ENCODE measurements around the gene SGMS1. TPM values are rescaled to one million over a fixed set of nuclear protein-coding genes. Genes with fewer than 3 reads are reported as not detected.

The SGMS1 gene
- total RNA-seq, 2 donors from 2014 or later: 32.5 to 35.9 TPM

DNA sequence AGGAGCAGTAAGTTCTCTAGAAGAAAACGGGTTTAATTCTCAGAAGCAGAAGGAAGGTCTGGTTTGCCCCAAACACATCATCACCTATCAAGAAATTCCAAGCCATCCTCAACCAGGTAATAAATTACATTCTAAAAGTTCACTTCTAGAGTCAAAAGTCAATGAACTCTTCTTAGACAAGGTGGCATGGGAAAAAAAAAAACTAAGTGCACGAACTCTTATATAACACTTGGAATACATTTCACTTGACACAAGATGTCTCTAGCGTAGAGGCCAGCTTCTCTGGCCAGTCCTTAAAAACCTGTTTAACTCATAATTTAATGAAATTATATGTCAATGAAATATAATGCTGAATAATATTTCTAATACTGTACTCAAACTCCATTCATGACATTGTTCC lies 200.3 kb downstream of the SGMS1 start:
- Histone ChIP-seq H3K27ac (no peak overlapping the region), H3K4me3 (no peak overlapping the region), H3K27me3 (no peaks in the 10 kb centered on the region), H3K9me3 (no peaks in the 10 kb centered on the region), H3K4me1 (peaks cover 0 to 7% of the 10 kb centered on the region in 2 donors), H3K36me3 (no peaks in the 10 kb centered on the region)
- DNase-seq (ENCODE audit: low spot score): no peak
- TF ChIP-seq, protein P1, sequence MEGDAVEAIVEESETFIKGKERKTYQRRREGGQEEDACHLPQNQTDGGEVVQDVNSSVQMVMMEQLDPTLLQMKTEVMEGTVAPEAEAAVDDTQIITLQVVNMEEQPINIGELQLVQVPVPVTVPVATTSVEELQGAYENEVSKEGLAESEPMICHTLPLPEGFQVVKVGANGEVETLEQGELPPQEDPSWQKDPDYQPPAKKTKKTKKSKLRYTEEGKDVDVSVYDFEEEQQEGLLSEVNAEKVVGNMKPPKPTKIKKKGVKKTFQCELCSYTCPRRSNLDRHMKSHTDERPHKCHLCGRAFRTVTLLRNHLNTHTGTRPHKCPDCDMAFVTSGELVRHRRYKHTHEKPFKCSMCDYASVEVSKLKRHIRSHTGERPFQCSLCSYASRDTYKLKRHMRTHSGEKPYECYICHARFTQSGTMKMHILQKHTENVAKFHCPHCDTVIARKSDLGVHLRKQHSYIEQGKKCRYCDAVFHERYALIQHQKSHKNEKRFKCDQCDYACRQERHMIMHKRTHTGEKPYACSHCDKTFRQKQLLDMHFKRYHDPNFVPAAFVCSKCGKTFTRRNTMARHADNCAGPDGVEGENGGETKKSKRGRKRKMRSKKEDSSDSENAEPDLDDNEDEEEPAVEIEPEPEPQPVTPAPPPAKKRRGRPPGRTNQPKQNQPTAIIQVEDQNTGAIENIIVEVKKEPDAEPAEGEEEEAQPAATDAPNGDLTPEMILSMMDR (IDR thresholded peaks at IDR 0.05): no peak

DNA sequence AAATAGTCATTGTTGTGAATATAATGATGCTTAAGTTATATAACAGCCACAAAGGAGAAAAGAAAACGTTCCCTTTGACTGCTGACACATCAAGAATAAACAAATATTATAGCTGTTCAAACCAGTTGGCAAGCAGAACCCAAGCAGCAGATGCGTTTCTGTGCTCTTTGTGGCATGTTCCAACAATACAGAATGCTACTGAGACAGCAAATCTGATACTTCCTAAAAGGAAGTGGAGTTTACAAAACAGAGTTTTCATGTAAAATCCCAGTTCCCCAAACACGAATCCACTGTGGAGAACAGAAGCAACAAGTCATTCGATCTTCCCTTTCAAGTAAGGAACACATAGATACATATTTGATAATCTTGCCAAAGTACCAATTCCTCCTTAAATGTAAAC lies 201.5 kb downstream of the SGMS1 start:
- no peaks in the 10 kb centered on the region for H3K27me3 ChIP-seq
- peaks cover 0 to 12% of the 10 kb centered on the region in 2 donors for H3K4me1 ChIP-seq
- TF ChIP-seq, protein P1 (IDR thresholded peaks at IDR 0.05): no peak
- H3K9me3 ChIP-seq: no peaks in the 10 kb centered on the region
- no peak overlapping the region for H3K4me3 ChIP-seq
- no peaks in the 10 kb centered on the region for H3K36me3 ChIP-seq
- DNase-seq (ENCODE audit: low spot score): no peak
- no peak overlapping the region for H3K27ac ChIP-seq

DNA sequence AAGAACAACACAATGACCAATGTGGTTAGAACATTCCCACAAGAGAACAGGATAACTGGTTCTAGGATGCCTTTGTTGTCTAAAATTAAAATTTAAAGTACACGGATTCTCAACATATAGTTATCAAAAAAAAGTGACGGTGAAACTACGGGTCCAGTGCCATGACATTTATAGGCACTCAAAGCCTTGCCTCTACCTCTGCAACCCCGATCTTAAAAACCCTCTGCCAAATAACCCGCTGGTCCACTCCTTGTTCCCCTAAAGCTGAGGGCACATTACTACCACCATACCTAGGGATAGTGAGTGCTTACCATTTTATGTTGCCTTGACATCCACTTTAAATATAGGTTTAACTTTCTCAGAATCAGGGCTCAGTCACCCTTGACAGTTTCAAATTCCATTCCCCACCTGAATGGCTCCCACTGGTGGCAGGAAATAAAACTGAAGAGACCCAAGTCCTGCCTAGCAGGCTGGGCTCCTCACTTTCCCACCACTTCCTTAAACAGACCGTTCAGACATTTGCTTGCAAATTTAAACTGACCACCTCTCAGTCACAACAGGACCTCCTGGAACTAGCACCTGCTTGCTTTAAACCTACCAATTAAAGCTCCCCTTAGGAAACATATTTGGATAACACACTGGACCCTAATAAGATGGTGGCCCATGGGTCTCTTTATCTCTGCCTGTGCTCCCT lies 202.6 kb downstream of the SGMS1 start:
- no peak overlapping the region for H3K4me3 ChIP-seq
- no peaks in the 10 kb centered on the region for H3K27me3 ChIP-seq
- TF ChIP-seq, protein P1 (IDR thresholded peaks at IDR 0.05): peak; percentile 55 to 79
- H3K27ac ChIP-seq: peak overlapping the region in 1 of 2 donors; percentile 6
- H3K9me3 ChIP-seq: no peaks in the 10 kb centered on the region
- DNase-seq (ENCODE audit: low spot score): no peak
- peaks cover 0 to 16% of the 10 kb centered on the region in 2 donors for H3K4me1 ChIP-seq
- H3K36me3 ChIP-seq: no peaks in the 10 kb centered on the region

DNA sequence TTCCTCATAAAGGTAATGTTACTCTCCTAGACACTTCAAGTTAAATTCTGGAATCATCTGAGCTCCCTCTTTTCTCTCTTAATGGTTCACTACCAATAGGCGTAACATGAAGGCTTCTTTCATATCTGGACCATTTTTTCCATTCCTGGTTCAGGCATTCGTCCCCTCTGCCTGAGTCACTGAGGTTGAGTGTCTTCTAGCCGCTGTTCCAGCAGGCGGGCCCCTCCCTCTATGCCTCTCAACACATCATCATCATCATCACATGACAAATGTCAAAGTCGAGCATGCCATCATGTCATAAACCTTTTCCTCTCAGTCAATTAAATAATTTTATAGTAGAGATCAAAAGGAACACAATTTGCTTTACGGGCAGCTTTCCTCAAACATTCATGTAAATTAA lies 203.6 kb downstream of the SGMS1 start:
- TF ChIP-seq, protein P1 (IDR thresholded peaks at IDR 0.05): no peak
- no peaks in the 10 kb centered on the region for H3K27me3 ChIP-seq
- H3K4me1 ChIP-seq: peaks cover 0 to 19% of the 10 kb centered on the region in 2 donors
- H3K27ac ChIP-seq: no peak overlapping the region
- no peak for DNase-seq (ENCODE audit: low spot score)
- no peaks in the 10 kb centered on the region for H3K36me3 ChIP-seq
- H3K4me3 ChIP-seq: no peak overlapping the region
- H3K9me3 ChIP-seq: no peaks in the 10 kb centered on the region

DNA sequence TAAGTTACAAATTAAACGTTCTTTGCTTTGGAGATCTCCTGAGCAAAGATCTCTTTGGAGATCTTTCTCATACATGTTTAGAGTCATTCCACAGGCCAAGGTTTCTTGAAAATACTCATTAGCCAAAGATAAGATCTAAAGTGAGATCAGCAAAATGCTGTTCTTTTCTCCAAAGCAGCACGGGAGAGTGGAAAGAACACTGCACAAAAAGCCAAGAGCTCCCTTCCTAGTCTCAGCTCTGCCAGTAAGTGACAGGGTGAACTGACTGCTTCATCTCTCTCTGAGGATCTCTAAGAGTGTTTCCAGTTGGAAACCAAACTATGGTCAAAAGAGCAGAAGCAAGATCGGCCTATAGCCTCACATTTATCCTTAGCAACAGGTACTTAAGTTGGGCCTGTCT lies 204.0 kb downstream of the SGMS1 start:
- Histone ChIP-seq H3K4me3 (no peak overlapping the region), H3K9me3 (no peaks in the 10 kb centered on the region), H3K27me3 (no peaks in the 10 kb centered on the region), H3K36me3 (no peaks in the 10 kb centered on the region), H3K27ac (no peak overlapping the region), H3K4me1 (peaks cover 0 to 20% of the 10 kb centered on the region in 2 donors)
- DNase-seq (ENCODE audit: low spot score): no peak
- TF ChIP-seq, protein P1 (IDR thresholded peaks at IDR 0.05): no peak

DNA sequence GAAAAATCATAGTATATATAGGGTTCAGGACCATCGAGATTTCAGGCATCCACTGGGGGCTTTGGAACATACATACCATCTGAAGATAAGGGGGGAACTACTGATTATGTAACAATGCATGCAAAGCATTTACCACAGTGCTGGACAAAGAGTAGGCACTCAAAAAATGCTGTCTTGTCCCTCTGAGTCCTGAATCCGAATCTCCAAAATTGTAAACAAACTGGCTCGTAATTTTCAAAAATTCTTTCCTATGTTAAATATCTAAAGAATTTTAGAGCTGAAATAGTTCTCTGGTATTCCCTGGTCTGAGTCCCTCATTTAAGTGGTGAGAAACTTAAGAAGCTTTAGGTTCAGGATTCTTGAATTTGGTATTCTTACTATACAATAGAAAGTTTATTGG lies 204.7 kb downstream of the SGMS1 start:
- H3K4me3 ChIP-seq: peak overlapping the region in 1 of 2 donors; percentile 72
- H3K4me1 ChIP-seq: peaks cover 0 to 20% of the 10 kb centered on the region in 2 donors

More for the DNA sequence above, 204.7 kb downstream of the SGMS1 start:
- no peak for DNase-seq (ENCODE audit: low spot score)
- Histone ChIP-seq H3K27ac (no peak overlapping the region), H3K9me3 (no peaks in the 10 kb centered on the region), H3K27me3 (no peaks in the 10 kb centered on the region), H3K36me3 (no peaks in the 10 kb centered on the region)
- TF ChIP-seq, protein P1 (IDR thresholded peaks at IDR 0.05): no peak

Data from right atrium auricular region (tissue), 2 donors.